Activated naive CD8-positive, alpha-beta T cell treated with anti-CD3 and anti-CD28 coated beads, Interleukin-2, amount 50 U/mL, for 24 hours (primary cell): ENCODE measurements around the gene CPLX3.
A peak's percentile ranks its signal among the peaks of the same experiment; 100 is the strongest.

Experiments used
- ATAC-seq: fragments of 150-1000 bp; cut with Tn5 transposase; one replicate; pipeline ENCODE4 v1.10.0; 2021
- DNase-seq: peaks from one replicate; pipeline ENCODE4 v3.0.0; 2021
- H3K27ac Mint-ChIP-seq: one replicate; pipeline ENCODE4 v1.8.0; 2021; ENCODE audit warnings: mild to moderate bottlenecking, mixed read lengths
- H3K27me3 Mint-ChIP-seq: one replicate; pipeline ENCODE4 v1.8.0; 2021; ENCODE audit warnings: mixed read lengths
- H3K36me3 Mint-ChIP-seq: one replicate; pipeline ENCODE4 v1.8.0; 2021; ENCODE audit warnings: low read depth, mixed read lengths
- H3K4me1 Mint-ChIP-seq: one replicate; pipeline ENCODE4 v1.8.0; 2021; ENCODE audit warnings: mixed read lengths
- H3K4me3 Mint-ChIP-seq: one replicate; pipeline ENCODE4 v1.8.0; 2021; ENCODE audit warnings: mild to moderate bottlenecking, moderate library complexity, mixed read lengths
- H3K9me3 Mint-ChIP-seq: one replicate; pipeline ENCODE4 v1.8.0; 2021; ENCODE audit warnings: mixed read lengths

CPLX3 gene

GRCh38 chr15:74851960-74852359 is 25.5 kb downstream of the CPLX3 start:
- Mint-ChIP-seq H3K27ac (no peak overlapping the region), H3K9me3 (no peaks in the 10 kb centered on the region), H3K27me3 (no peaks in the 10 kb centered on the region), H3K4me1 (peaks cover 4% of the 10 kb centered on the region), H3K4me3 (no peak overlapping the region), H3K36me3 (peaks cover 6% of the 10 kb centered on the region)
- ATAC-seq (no peak), DNase-seq (no peak)

- Mint-ChIP-seq H3K4me1 (peaks cover 29% of the 10 kb centered on the region), H3K27me3 (no peaks in the 10 kb centered on the region), H3K9me3 (no peaks in the 10 kb centered on the region), H3K36me3 (peaks cover 3% of the 10 kb centered on the region), H3K4me3 (no peak overlapping the region), H3K27ac (no peak overlapping the region)
- DNase-seq, result no peak
- no peak for ATAC-seq
Measured at GRCh38 chr15:74854453-74855022, 28.1 kb downstream of the CPLX3 start.

- Mint-ChIP-seq H3K36me3 (peaks cover 1% of the 10 kb centered on the region), H3K4me1 (peaks cover 34% of the 10 kb centered on the region), H3K27me3 (no peaks in the 10 kb centered on the region), H3K9me3 (no peaks in the 10 kb centered on the region), H3K27ac (no peak overlapping the region), H3K4me3 (no peak overlapping the region)
- DNase-seq (no peak), ATAC-seq (no peak)
Measured at GRCh38 chr15:74855857-74856256, 29.4 kb downstream of the CPLX3 start.

DNA sequence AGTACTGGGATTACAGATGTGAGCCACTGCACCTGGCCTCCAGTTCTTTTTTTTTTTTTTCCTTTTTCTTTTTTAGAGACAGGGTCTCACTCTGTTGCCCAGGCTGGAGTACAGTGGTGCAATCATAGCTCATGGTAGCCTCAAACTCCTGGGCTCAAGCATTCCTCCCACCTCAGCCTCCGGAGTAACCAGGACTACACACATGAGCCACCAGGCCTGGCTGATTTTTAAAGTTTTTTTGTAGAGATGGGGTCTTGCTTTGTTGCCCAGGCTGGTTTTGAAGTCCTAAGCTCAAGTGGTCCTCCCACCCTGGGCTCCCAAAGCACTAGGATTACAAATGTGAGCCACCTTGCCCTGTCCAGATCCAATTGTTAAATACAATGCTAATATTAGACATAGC is 30.1 kb downstream of the CPLX3 start:
- Mint-ChIP-seq H3K4me3 (no peak overlapping the region), H3K4me1 (peaks cover 37% of the 10 kb centered on the region), H3K9me3 (no peaks in the 10 kb centered on the region), H3K27ac (no peak overlapping the region), H3K36me3 (peaks cover 1% of the 10 kb centered on the region), H3K27me3 (no peaks in the 10 kb centered on the region)
- ATAC-seq, result no peak
- DNase-seq, result no peak

- Mint-ChIP-seq H3K9me3 (no peaks in the 10 kb centered on the region), H3K36me3 (peaks cover 1% of the 10 kb centered on the region), H3K4me1 (peaks cover 37% of the 10 kb centered on the region), H3K27ac (peak overlapping the region; percentile 82), H3K4me3 (no peak overlapping the region), H3K27me3 (no peaks in the 10 kb centered on the region)
- ATAC-seq, result peak; percentile 30
- no peak for DNase-seq
Measured at GRCh38 chr15:74857082-74857655, 30.7 kb downstream of the CPLX3 start.

GRCh38 chr15:74857671-74858368 is 31.4 kb downstream of the CPLX3 start:
- H3K27me3 Mint-ChIP-seq, result no peaks in the 10 kb centered on the region
- peak overlapping the region; percentile 82 for H3K27ac Mint-ChIP-seq
- DNase-seq (peak; percentile 13), ATAC-seq (peak; percentile 85)
- peaks cover 1% of the 10 kb centered on the region for H3K36me3 Mint-ChIP-seq
- H3K4me1 Mint-ChIP-seq, result peaks cover 38% of the 10 kb centered on the region
- no peak overlapping the region for H3K4me3 Mint-ChIP-seq
- H3K9me3 Mint-ChIP-seq, result no peaks in the 10 kb centered on the region

- no peaks in the 10 kb centered on the region for H3K27me3 Mint-ChIP-seq
- H3K4me3 Mint-ChIP-seq, result no peak overlapping the region
- ATAC-seq, result no peak
Measured at GRCh38 chr15:74858369-74858740, 31.9 kb downstream of the CPLX3 start.

GRCh38 chr15:74863239-74864056 is 37.0 kb downstream of the CPLX3 start:
- Mint-ChIP-seq H3K36me3 (peaks cover 19% of the 10 kb centered on the region), H3K4me1 (peaks cover 65% of the 10 kb centered on the region), H3K27ac (peak overlapping the region; percentile 30), H3K27me3 (no peaks in the 10 kb centered on the region), H3K9me3 (no peaks in the 10 kb centered on the region), H3K4me3 (no peak overlapping the region)
- no peak for DNase-seq
- peak; percentile 70 for ATAC-seq

More at GRCh38 chr15:74858369-74858740, 31.9 kb downstream of the CPLX3 start:
- H3K36me3 Mint-ChIP-seq, result peaks cover 1% of the 10 kb centered on the region
- DNase-seq, result no peak
- peak overlapping the region; percentile 82 for H3K27ac Mint-ChIP-seq
- no peaks in the 10 kb centered on the region for H3K9me3 Mint-ChIP-seq
- peaks cover 41% of the 10 kb centered on the region for H3K4me1 Mint-ChIP-seq

GRCh38 chr15:74864296-74864695 is 37.9 kb downstream of the CPLX3 start:
- no peak for ATAC-seq
- no peaks in the 10 kb centered on the region for H3K27me3 Mint-ChIP-seq
- no peak for DNase-seq
- peaks cover 23% of the 10 kb centered on the region for H3K36me3 Mint-ChIP-seq
- peaks cover 64% of the 10 kb centered on the region for H3K4me1 Mint-ChIP-seq
- H3K4me3 Mint-ChIP-seq, result no peak overlapping the region
- H3K9me3 Mint-ChIP-seq, result no peaks in the 10 kb centered on the region
- H3K27ac Mint-ChIP-seq, result peak overlapping the region; percentile 11

GRCh38 chr15:74865316-74865715 is 38.9 kb downstream of the CPLX3 start:
- peak overlapping the region; percentile 60 for H3K27ac Mint-ChIP-seq
- peaks cover 68% of the 10 kb centered on the region for H3K4me1 Mint-ChIP-seq
- H3K36me3 Mint-ChIP-seq, result peaks cover 27% of the 10 kb centered on the region
- H3K27me3 Mint-ChIP-seq, result no peaks in the 10 kb centered on the region
- H3K4me3 Mint-ChIP-seq, result no peak overlapping the region
- no peaks in the 10 kb centered on the region for H3K9me3 Mint-ChIP-seq
- no peak for DNase-seq
- ATAC-seq, result no peak

DNA sequence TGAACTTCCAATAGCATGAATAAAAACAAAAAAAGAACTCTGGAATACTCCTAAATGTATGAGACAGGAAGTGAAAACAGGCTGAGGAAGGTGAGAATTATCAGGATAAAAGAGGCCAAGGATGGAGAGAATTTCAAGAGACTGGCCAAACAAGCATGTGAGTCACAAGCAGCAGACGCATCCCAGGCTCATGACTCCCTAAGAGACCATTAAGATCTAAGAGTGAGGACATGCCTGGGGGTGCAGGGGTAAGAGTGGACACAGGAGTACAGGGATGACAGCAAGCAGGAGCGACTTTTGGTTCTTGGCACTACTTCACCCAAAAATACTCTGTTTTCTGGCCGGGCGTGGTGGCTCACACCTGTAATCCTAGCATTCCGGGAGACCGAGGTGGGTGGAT is 39.7 kb downstream of the CPLX3 start:
- no peak overlapping the region for H3K27ac Mint-ChIP-seq
- no peaks in the 10 kb centered on the region for H3K27me3 Mint-ChIP-seq
- ATAC-seq (no peak), DNase-seq (no peak)
- H3K4me3 Mint-ChIP-seq, result no peak overlapping the region
- H3K9me3 Mint-ChIP-seq, result no peaks in the 10 kb centered on the region
- H3K36me3 Mint-ChIP-seq, result peaks cover 27% of the 10 kb centered on the region
- peaks cover 75% of the 10 kb centered on the region for H3K4me1 Mint-ChIP-seq

- Mint-ChIP-seq H3K27ac (peak overlapping the region; percentile 73), H3K4me3 (peak overlapping the region; percentile 2), H3K9me3 (no peaks in the 10 kb centered on the region), H3K4me1 (peaks cover 84% of the 10 kb centered on the region), H3K27me3 (no peaks in the 10 kb centered on the region), H3K36me3 (peaks cover 30% of the 10 kb centered on the region)
- no peak for ATAC-seq
- no peak for DNase-seq
Measured at GRCh38 chr15:74867466-74868038, 41.1 kb downstream of the CPLX3 start.

DNA sequence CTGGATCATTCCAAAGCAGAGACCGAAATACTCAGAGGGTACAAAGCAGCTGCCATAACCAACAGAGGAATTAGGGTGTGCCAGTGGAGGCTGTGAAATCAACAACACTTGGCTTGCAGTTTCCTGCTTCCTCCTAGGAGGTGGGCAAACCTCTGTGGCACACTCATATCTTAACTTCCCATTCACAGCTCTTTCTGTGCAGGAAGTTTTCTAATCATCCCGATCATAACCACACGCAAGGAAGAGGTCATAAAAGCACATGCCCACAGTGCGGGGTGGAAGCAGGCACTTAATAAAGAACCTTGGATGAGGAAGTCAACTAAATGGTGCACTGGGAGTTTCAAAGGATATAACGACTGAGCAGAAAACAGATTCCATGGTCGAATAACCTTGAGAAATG is 41.6 kb downstream of the CPLX3 start:
- DNase-seq, result no peak
- H3K4me1 Mint-ChIP-seq, result peaks cover 86% of the 10 kb centered on the region
- peak overlapping the region; percentile 73 for H3K27ac Mint-ChIP-seq
- peaks cover 34% of the 10 kb centered on the region for H3K36me3 Mint-ChIP-seq
- H3K9me3 Mint-ChIP-seq, result no peaks in the 10 kb centered on the region
- no peaks in the 10 kb centered on the region for H3K27me3 Mint-ChIP-seq
- ATAC-seq, result no peak
- H3K4me3 Mint-ChIP-seq, result peak overlapping the region; percentile 2

- no peaks in the 10 kb centered on the region for H3K27me3 Mint-ChIP-seq
- no peak for ATAC-seq
- peaks cover 84% of the 10 kb centered on the region for H3K4me1 Mint-ChIP-seq
- H3K4me3 Mint-ChIP-seq, result no peak overlapping the region
- peak overlapping the region; percentile 84 for H3K27ac Mint-ChIP-seq
- no peak for DNase-seq
- H3K9me3 Mint-ChIP-seq, result no peaks in the 10 kb centered on the region
- H3K36me3 Mint-ChIP-seq, result peaks cover 32% of the 10 kb centered on the region
Measured at GRCh38 chr15:74869372-74869725, 42.9 kb downstream of the CPLX3 start.
